Ovary (tissue), 9 donors: ENCODE results near the gene PPP2R2B. TPM values are rescaled to one million over a fixed set of nuclear protein-coding genes. Genes with fewer than 3 reads are reported as not detected.

Experiments used
- DNase-seq, 5 donors: peaks; one replicate each; pipeline ENCODE4 v3.0.0-alpha.2; 2019 to 2020
- H3K27ac ChIP-seq, 2 donors: fragments of 200-600 bp; one replicate each; pipeline versions ENCODE4 v1.5.1 to v1.8.0; 2019 to 2022
- H3K27me3 ChIP-seq: fragments of 200-600 bp; one replicate; pipeline ENCODE4 v1.8.0; 2022
- H3K36me3 ChIP-seq: fragments of 200-600 bp; sonication (generic); one replicate; pipeline ENCODE4 v1.5.1; 2019
- H3K4me1 ChIP-seq: one replicate; pipeline ENCODE4 v1.8.1; 2013; ENCODE audit warnings: mild to moderate bottlenecking, moderate library complexity; ENCODE audit not compliant: insufficient read depth
- H3K4me3 ChIP-seq: fragments of 200-600 bp; sonication (generic); one replicate; pipeline ENCODE4 v1.5.1; 2017
- H3K9me3 ChIP-seq, 2 donors: fragments of 200-600 bp in 1 of 2; sonication (generic) in 1 of 2; one replicate each; pipeline versions ENCODE4 v1.5.1 to v1.8.1; 2013 to 2019; ENCODE audit warnings: mild to moderate bottlenecking in 1 of 2, moderate library complexity in 1 of 2
- CTCF ChIP-seq, 3 donors: fragments of 450-650 bp in 2 of 3; fragments of 200-600 bp in 1 of 3; IDR thresholded peaks; one replicate each; pipeline versions ENCODE4 v1.5.1 to v1.8.0; 2016 to 2022; ENCODE audit warnings: antibody characterized with exemption in 3 of 3, mild to moderate bottlenecking in 1 of 3
- EP300 ChIP-seq: sonication (generic); formaldehyde crosslinking; IDR thresholded peaks from one replicate; pipeline ENCODE4 v1.6.1; 2017; ENCODE audit warnings: antibody characterized with exemption
- POLR2A ChIP-seq: fragments of 450-650 bp; IDR thresholded peaks from one replicate; pipeline ENCODE4 v1.6.1; 2017; ENCODE audit warnings: antibody characterized with exemption, mild to moderate bottlenecking, moderate library complexity
- WGBS, 3 donors: extraction: QIAGEN DNeasy Blood & Tissue Kit in 1 of 3; methylation state at CpG; one replicate each; pipeline versions ENCODE4 v1.1.5 to v1.1.7; 2013 to 2017; 5-methylcytosine and 5-hydroxymethylcytosine counted together
- intact Hi-C, 4 donors: fragments of 100-400 bp; cut with DNase I; formaldehyde crosslinking; loops; one replicate each; pipeline versions ENCODE4 v1.11.0 to v1.15.1; 2022 to 2023
- polyA plus RNA-seq, 2 donors: library from polyadenylated mRNA; stranded (reverse); fragments of 200-250 nt in 1 of 2; fragments of 350-450 nt in 1 of 2; fragmentation: Illumina TruSeq in 1 of 2; extraction: RNeasy Lipid Tissue Mini Kit (QIAGEN cat#74804) in 1 of 2; gene quantifications; one replicate each; pipeline ENCODE4 v1.2.3, GENCODE V29; 2013 to 2014
- total RNA-seq, 7 donors: library from RNA; depleted of rRNA in 2 of 7; stranded (reverse); fragments of >200 nt in 2 of 7; fragmentation: NEBNext Ultra II Directional in 3 of 7; extraction: Animal tissue kit (Norgen Biotek cat#: 25700) in 3 of 7; gene quantifications; one replicate each; pipeline versions ENCODE4 v1.1.0 to v1.2.4, GENCODE V29; 2016 to 2023
- donor health status: DM: no; HTN: no; CAD: no; lungs with moderate emphysema.
- donor health status: DM: no; HTN: no; CAD: no.
- donor health status: Bipolar disorder and iron deficiency.
- donor health status: DM: yes; HTN: yes; CAD: no.
- donor health status: DM: no; HTN: no; CAD: no.
- donor health status: DM: yes; HTN: yes; CAD: no.

PPP2R2B gene
- total and polyA plus RNA-seq, 9 donors, result 0.12 to 20.8 (median 1.2) TPM; not detected in 1

DNA sequence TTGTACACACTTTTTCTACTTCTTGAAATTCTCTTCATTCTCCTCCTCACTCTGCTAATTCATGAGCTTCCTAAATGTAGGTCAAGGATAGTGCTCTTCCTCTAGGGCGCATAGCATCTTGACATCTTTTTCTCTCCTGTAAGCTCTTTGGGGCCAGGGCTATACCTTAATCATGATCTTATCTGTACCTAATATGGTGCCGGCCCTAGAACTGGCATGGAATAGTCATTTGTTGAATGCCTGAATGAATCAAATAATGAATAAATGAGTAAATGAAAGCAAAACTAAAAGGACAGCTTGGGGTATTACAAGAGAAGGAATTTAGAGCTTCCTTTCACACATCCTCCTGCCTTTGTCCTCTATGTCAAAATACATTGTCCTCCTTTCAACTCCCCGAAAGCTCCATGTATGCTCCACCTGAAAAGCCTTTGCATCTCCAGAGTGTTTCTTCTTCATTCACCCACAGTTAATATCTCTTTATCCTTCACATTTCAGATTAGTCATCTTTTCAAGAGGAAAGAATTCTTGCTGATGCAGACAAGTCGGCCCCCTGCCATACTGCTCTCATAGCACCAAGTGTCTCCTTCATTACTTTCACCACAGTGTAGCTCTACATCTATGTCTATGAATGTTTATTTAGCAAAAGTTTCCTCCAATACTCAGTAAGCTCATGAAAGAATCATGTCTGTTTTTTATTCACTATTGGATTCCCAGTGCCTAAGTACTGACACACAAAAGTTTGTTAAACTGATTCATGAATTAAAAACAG is 16.4 kb upstream of the PPP2R2B start:
- Histone ChIP-seq H3K27ac (no peak overlapping the region), H3K36me3 (no peaks in the 10 kb centered on the region), H3K27me3 (no peaks in the 10 kb centered on the region), H3K9me3 (no peaks in the 10 kb centered on the region), H3K4me1 (no peaks in the 10 kb centered on the region), H3K4me3 (no peak overlapping the region)
- intact Hi-C loops, result no loop called here
- DNase-seq, result no peak
- WGBS, 3 donors, result 81 to 85% (median 82%) methylated on average over 4 of the region's 4 CpGs
- TF ChIP-seq POLR2A, result no peak
- TF ChIP-seq EP300, result no peak
- no peak for TF ChIP-seq CTCF (IDR thresholded peaks at IDR 0.05)

DNA sequence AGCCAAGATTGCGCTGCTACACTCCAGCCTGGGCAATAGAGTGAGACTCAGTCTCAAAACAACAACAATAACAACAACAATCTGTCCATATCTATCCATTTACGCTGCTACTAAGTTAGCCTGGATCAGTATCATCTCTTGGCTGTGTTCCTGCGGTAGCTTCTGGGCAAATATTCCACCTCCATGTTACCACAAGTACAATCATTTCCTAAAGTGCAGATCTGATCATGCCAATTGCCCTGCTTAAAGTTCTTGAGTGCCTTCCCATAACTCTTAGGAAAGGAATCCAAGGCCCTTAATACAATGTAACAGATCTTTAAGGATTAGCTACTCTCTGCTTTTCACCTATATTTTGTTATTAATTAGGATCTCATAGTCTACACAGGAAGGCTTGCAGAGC is 15.4 kb upstream of the PPP2R2B start:
- DNase-seq, result no peak
- no peaks in the 10 kb centered on the region for H3K36me3 ChIP-seq
- H3K27ac ChIP-seq, result no peak overlapping the region
- no peaks in the 10 kb centered on the region for H3K27me3 ChIP-seq
- intact Hi-C loops, result no loop called here
- WGBS, 3 donors, result 84 to 93% (median 88%) methylated on average over 3 of the region's 3 CpGs
- H3K4me1 ChIP-seq, result no peaks in the 10 kb centered on the region
- TF ChIP-seq CTCF (IDR thresholded peaks at IDR 0.05) (no peak), POLR2A (no peak), EP300 (no peak)
- no peaks in the 10 kb centered on the region for H3K9me3 ChIP-seq
- no peak overlapping the region for H3K4me3 ChIP-seq

DNA sequence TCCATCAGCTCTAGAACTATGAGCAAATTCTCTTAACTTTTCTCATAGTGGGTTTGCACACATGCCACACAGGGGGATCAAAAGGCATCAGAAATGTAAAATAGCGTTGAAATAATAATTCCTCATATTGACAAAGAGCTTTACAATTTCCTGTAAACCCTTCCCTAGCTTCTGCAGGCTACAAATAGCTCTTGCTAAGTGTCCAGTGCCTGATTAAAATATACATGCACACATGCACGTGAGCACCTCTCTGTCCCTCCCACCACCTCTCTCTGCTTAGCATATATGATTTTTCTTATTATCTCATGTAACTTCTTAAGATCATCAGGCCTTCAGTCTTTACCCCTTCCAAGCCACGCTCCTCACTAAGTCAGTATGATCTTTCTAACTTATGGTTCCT is 13.7 kb upstream of the PPP2R2B start:
- Histone ChIP-seq H3K4me3 (no peak overlapping the region), H3K27ac (no peak overlapping the region), H3K9me3 (no peaks in the 10 kb centered on the region), H3K27me3 (no peaks in the 10 kb centered on the region), H3K4me1 (no peaks in the 10 kb centered on the region), H3K36me3 (no peaks in the 10 kb centered on the region)
- no peak for DNase-seq
- WGBS, 3 donors, result 72 to 75% (median 73%) methylated on average over 3 of the region's 3 CpGs
- intact Hi-C loops, result no loop called here
- TF ChIP-seq POLR2A (no peak), CTCF (IDR thresholded peaks at IDR 0.05) (no peak), EP300 (no peak)

DNA sequence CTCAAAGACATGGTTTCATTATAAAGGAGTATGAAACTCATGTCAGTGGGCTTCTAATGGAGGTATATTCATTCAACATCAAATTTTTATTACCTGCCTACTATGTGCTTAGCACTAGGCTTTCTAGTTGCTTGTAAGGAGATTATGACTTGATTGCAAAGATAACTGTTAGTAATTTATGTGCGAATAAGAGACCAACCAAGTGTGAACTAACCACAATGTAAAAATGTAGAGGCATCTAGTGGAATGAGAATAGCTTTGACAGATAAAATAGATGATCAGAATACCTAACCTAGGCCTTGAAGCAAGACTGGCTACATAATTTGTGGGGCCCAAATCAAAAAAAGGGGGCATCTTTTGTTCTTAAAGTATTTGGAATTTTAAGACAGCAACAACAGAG is 13.0 kb upstream of the PPP2R2B start:
- TF ChIP-seq CTCF (IDR thresholded peaks at IDR 0.05), result no peak
- H3K9me3 ChIP-seq, result no peaks in the 10 kb centered on the region
- H3K27me3 ChIP-seq, result no peaks in the 10 kb centered on the region
- no peak overlapping the region for H3K27ac ChIP-seq
- H3K4me1 ChIP-seq, result no peaks in the 10 kb centered on the region
- no peak overlapping the region for H3K4me3 ChIP-seq
- no peaks in the 10 kb centered on the region for H3K36me3 ChIP-seq
- whole genome bisulfite sequencing, 3 donors, result 95 to 100% (median 96%) methylated on average over 1 of the region's 1 CpG
- intact Hi-C loops, result no loop called here
- no peak for DNase-seq
